Mesenchymal stem cell (in vitro differentiated cells and primary cell): ENCODE data around the gene FSCN2.

ENCODE experiments used
- DNase-seq: peaks from one replicate; pipeline ENCODE4 v3.0.0-alpha.2; 2013
- H2AFZ ChIP-seq: one replicate; pipeline ENCODE4 v1.6.1; 2013; ENCODE audit warnings: low read depth, mild to moderate bottlenecking, control low read depth, inconsistent platforms, low read length, moderate library complexity
- H2AK5ac ChIP-seq: 2 replicates; pipeline ENCODE4 v1.6.1; 2013; ENCODE audit warnings: low read length, moderate library complexity, mild to moderate bottlenecking, inconsistent platforms; ENCODE audit not compliant: severe bottlenecking
- H2BK120ac ChIP-seq: one replicate; pipeline ENCODE4 v1.6.1; 2013; ENCODE audit warnings: low read depth, mild to moderate bottlenecking, inconsistent platforms, low read length, moderate library complexity
- H2BK12ac ChIP-seq, 2 experiments: one replicate each; pipeline ENCODE4 v1.6.1; 2013; ENCODE audit warnings: inconsistent platforms in 2 of 2, low read length in 2 of 2, mild to moderate bottlenecking in 2 of 2, moderate library complexity in 2 of 2, control low read depth in 1 of 2
- H2BK15ac ChIP-seq: one replicate; pipeline ENCODE4 v1.6.1; 2013; ENCODE audit warnings: mild to moderate bottlenecking, low read depth, inconsistent platforms; ENCODE audit not compliant: poor library complexity, severe bottlenecking
- H2BK5ac ChIP-seq: 2 replicates; pipeline ENCODE4 v1.6.1; 2013; ENCODE audit warnings: low read depth, mild to moderate bottlenecking, low read length, control low read depth, inconsistent platforms; ENCODE audit not compliant: poor library complexity, severe bottlenecking
- H3K14ac ChIP-seq, 2 experiments: one replicate each; pipeline ENCODE4 v1.6.1; 2013; ENCODE audit warnings: inconsistent platforms in 2 of 2, low read length in 2 of 2, control low read depth in 1 of 2, mild to moderate bottlenecking in 1 of 2, moderate library complexity in 1 of 2
- H3K18ac ChIP-seq, 2 experiments: one replicate each; pipeline ENCODE4 v1.6.1; 2013; ENCODE audit warnings: inconsistent platforms in 2 of 2, low read length in 2 of 2, control low read depth in 1 of 2, low read depth in 1 of 2, mild to moderate bottlenecking in 1 of 2
- H3K23ac ChIP-seq, 2 experiments: one replicate each; pipeline ENCODE4 v1.6.1; 2013; ENCODE audit warnings: inconsistent platforms in 2 of 2, low read length in 2 of 2, mild to moderate bottlenecking in 2 of 2, moderate library complexity in 2 of 2, control low read depth in 1 of 2
- H3K27ac ChIP-seq: 2 replicates; pipeline ENCODE4 v1.5.1; 2013; ENCODE audit warnings: mild to moderate bottlenecking, moderate library complexity, low read length, control low read depth, inconsistent platforms; ENCODE audit not compliant: poor library complexity, severe bottlenecking
- H3K27me3 ChIP-seq, 2 experiments: 2 replicates each; pipeline versions ENCODE4 v1.6.1 to v1.7.0; 2013; ENCODE audit warnings: low read length in 2 of 2, mild to moderate bottlenecking in 2 of 2, moderate library complexity in 2 of 2, control low read depth in 1 of 2, inconsistent platforms in 1 of 2; ENCODE audit not compliant: control insufficient read depth in 1 of 2, insufficient read depth in 1 of 2
- H3K36me3 ChIP-seq, 2 experiments: 2 replicates each; pipeline versions ENCODE4 v1.6.1 to v1.7.0; 2013; ENCODE audit warnings: low read length in 2 of 2, control low read depth in 1 of 2, inconsistent platforms in 1 of 2, low read depth in 1 of 2, mild to moderate bottlenecking in 1 of 2; ENCODE audit not compliant: insufficient read depth in 2 of 2, control insufficient read depth in 1 of 2
- H3K4ac ChIP-seq, 2 experiments: one replicate each; pipeline ENCODE4 v1.6.1; 2013; ENCODE audit warnings: inconsistent platforms in 2 of 2, low read length in 2 of 2, mild to moderate bottlenecking in 2 of 2, moderate library complexity in 2 of 2, control low read depth in 1 of 2, low read depth in 1 of 2
- H3K4me1 ChIP-seq: 2 replicates; pipeline ENCODE4 v1.6.1; 2013; ENCODE audit warnings: low read depth, low read length, control low read depth; ENCODE audit not compliant: control insufficient read depth, insufficient read depth
- H3K4me2 ChIP-seq: 2 replicates; pipeline ENCODE4 v1.6.1; 2013; ENCODE audit warnings: low read length, mild to moderate bottlenecking, inconsistent platforms; ENCODE audit not compliant: poor library complexity, severe bottlenecking
- H3K4me3 ChIP-seq, 2 experiments: 2 replicates each; pipeline versions ENCODE4 v1.5.1 to v1.7.0; 2013; ENCODE audit warnings: low read length in 2 of 2, mild to moderate bottlenecking in 2 of 2, control low read depth in 1 of 2, low read depth in 1 of 2; ENCODE audit not compliant: insufficient read depth in 1 of 2
- H3K79me1 ChIP-seq: replicated peaks from 2 replicates; pipeline ENCODE4 v1.6.1; 2013; ENCODE audit warnings: mild to moderate bottlenecking, control low read depth, low read length, inconsistent platforms; ENCODE audit not compliant: poor library complexity, severe bottlenecking
- H3K9ac ChIP-seq: 2 replicates; pipeline ENCODE4 v1.7.0; 2013; ENCODE audit warnings: mild to moderate bottlenecking, low read length, moderate library complexity
- H3K9me3 ChIP-seq: 2 replicates; pipeline ENCODE4 v1.7.0; 2013; ENCODE audit warnings: mild to moderate bottlenecking, low read length; ENCODE audit not compliant: control insufficient read depth
- H4K8ac ChIP-seq: one replicate; pipeline ENCODE4 v1.6.1; 2013; ENCODE audit warnings: inconsistent platforms, mild to moderate bottlenecking, low read length, moderate library complexity
- H4K91ac ChIP-seq: one replicate; pipeline ENCODE4 v1.6.1; 2013; ENCODE audit warnings: mild to moderate bottlenecking, low read length, inconsistent platforms
- WGBS: methylation state at CpG from one replicate; pipeline ENCODE4 v1.1.7; 2013; ENCODE audit warnings: mixed read lengths; 5-methylcytosine and 5-hydroxymethylcytosine counted together

FSCN2 gene

GRCh38 chr17:81509972-81510784, 18.0 kb upstream of the FSCN2 start:
- Histone ChIP-seq H2BK5ac (no peak overlapping the region), H3K27ac (peak overlapping the region; percentile 88), H3K36me3 (peaks cover 35 to 40% of the 10 kb centered on the region in 2 experiments), H2AFZ (no peak overlapping the region), H3K27me3 (no peaks in the 10 kb centered on the region), H3K79me1 (no peaks in the 10 kb centered on the region), H4K8ac (no peak overlapping the region), H3K18ac (peak overlapping the region in 1 of 2 experiments; percentile 48), H2AK5ac (no peak overlapping the region), H3K4me3 (peak overlapping the region; percentile 77 to 97), H3K9ac (peak overlapping the region; percentile 99), H3K23ac (peak overlapping the region in 1 of 2 experiments; percentile 83), H2BK12ac (no peak overlapping the region), H3K14ac (peak overlapping the region in 1 of 2 experiments; percentile 63), H3K4me1 (peaks cover 8% of the 10 kb centered on the region), H3K9me3 (no peaks in the 10 kb centered on the region), H2BK120ac (no peak overlapping the region), H2BK15ac (no peak overlapping the region), H4K91ac (no peak overlapping the region), H3K4me2 (peak overlapping the region; percentile 95), H3K4ac (no peak overlapping the region)
- no peak for DNase-seq
- 9% methylated on average over 22 of the region's 22 CpGs for WGBS

DNA sequence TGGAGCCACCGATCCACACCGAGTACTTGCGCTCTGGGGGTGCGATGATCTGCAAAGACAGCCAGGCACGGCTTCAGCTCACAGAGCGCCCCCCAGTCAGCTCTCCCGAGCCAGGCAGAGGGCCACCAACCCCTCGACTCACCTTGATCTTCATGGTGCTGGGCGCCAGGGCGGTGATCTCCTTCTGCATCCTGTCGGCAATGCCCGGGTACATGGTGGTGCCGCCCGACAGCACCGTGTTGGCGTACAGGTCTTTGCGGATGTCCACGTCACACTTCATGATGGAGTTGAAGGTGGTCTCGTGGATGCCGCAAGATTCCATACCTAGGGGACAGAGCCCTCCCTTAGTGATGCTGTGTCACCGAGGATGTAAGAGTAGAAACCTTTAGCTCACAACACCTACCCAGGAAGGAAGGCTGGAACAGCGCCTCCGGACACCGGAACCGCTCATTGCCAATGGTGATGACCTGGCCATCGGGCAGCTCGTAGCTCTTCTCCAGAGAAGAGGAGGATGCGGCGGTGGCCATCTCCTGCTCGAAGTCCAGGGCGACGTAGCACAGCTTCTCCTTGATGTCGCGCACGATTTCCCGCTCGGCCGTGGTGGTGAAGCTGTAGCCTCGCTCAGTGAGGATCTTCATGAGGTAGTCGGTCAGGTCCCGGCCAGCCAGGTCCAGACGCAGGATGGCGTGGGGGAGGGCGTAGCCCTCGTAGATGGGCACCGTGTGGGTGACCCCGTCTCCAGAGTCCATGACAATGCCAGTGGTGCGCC, 17.2 kb upstream of the FSCN2 start:
- no peak for DNase-seq
- 1% methylated on average over 48 of the region's 48 CpGs for WGBS
- no peaks in the 10 kb centered on the region for H3K79me1 ChIP-seq
- H2AK5ac ChIP-seq: no peak overlapping the region
- no peak overlapping the region for H2BK15ac ChIP-seq
- peak overlapping the region; percentile 18 for H3K4me2 ChIP-seq
- H3K14ac ChIP-seq: peak overlapping the region in 1 of 2 experiments; percentile 63
- no peak overlapping the region for H2AFZ ChIP-seq
- no peaks in the 10 kb centered on the region for H3K9me3 ChIP-seq
- no peak overlapping the region for H4K8ac ChIP-seq
- H3K27me3 ChIP-seq: no peaks in the 10 kb centered on the region
- no peak overlapping the region for H3K4ac ChIP-seq
- no peak overlapping the region for H4K91ac ChIP-seq
- no peak overlapping the region for H2BK5ac ChIP-seq
- peak overlapping the region; percentile 88 for H3K27ac ChIP-seq
- peak overlapping the region in 1 of 2 experiments; percentile 83 for H3K23ac ChIP-seq
- no peak overlapping the region for H2BK120ac ChIP-seq
- H3K9ac ChIP-seq: peak overlapping the region; percentile 99
- H3K18ac ChIP-seq: peak overlapping the region in 1 of 2 experiments; percentile 48
- peak overlapping the region; percentile 77 to 97 for H3K4me3 ChIP-seq
- H3K36me3 ChIP-seq: peaks cover 35 to 40% of the 10 kb centered on the region in 2 experiments
- no peak overlapping the region for H2BK12ac ChIP-seq
- peaks cover 12% of the 10 kb centered on the region for H3K4me1 ChIP-seq

GRCh38 chr17:81511554-81511803, 16.7 kb upstream of the FSCN2 start:
- H2BK5ac ChIP-seq: no peak overlapping the region
- H3K4ac ChIP-seq: no peak overlapping the region
- H3K9ac ChIP-seq: peak overlapping the region; percentile 99
- no peaks in the 10 kb centered on the region for H3K9me3 ChIP-seq
- peak overlapping the region; percentile 77 to 97 for H3K4me3 ChIP-seq
- no peak overlapping the region for H2BK12ac ChIP-seq
- DNase-seq: no peak
- no peak overlapping the region for H3K23ac ChIP-seq
- no peak overlapping the region for H2BK15ac ChIP-seq
- peak overlapping the region in 1 of 2 experiments; percentile 63 for H3K14ac ChIP-seq
- no peaks in the 10 kb centered on the region for H3K79me1 ChIP-seq
- H2AFZ ChIP-seq: no peak overlapping the region
- no peak overlapping the region for H4K91ac ChIP-seq
- H3K36me3 ChIP-seq: peaks cover 35 to 43% of the 10 kb centered on the region in 2 experiments
- whole genome bisulfite sequencing: 0% methylated on average over 7 of the region's 9 CpGs
- H2AK5ac ChIP-seq: no peak overlapping the region
- no peak overlapping the region for H4K8ac ChIP-seq
- peak overlapping the region; percentile 15 for H3K4me2 ChIP-seq
- H3K18ac ChIP-seq: no peak overlapping the region
- peaks cover 16% of the 10 kb centered on the region for H3K4me1 ChIP-seq
- peak overlapping the region; percentile 88 for H3K27ac ChIP-seq
- no peak overlapping the region for H2BK120ac ChIP-seq
- no peaks in the 10 kb centered on the region for H3K27me3 ChIP-seq
